ENCODE results near the gene SUDS3.

DNA sequence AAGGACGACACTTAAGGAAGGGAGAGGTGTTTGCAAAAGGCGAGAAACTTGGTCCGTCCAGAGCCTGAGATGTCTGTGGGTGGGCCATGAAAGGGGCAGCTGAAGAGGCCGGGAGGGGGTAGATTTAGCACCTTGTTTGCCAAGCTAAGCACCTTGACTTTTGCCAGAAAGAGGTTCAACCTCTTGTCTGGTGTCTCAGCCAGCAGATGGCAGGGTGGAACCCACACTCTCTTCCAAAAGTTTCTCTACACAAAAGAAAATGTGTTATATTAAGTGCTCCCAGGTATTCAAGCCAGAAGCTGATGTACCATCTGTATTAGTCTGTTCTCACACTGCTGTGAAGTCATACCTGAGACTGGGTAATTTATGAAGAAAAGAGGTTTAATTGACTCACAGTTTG, 69.9 kb downstream of the SUDS3 start:
- TF ChIP-seq, protein P1, sequence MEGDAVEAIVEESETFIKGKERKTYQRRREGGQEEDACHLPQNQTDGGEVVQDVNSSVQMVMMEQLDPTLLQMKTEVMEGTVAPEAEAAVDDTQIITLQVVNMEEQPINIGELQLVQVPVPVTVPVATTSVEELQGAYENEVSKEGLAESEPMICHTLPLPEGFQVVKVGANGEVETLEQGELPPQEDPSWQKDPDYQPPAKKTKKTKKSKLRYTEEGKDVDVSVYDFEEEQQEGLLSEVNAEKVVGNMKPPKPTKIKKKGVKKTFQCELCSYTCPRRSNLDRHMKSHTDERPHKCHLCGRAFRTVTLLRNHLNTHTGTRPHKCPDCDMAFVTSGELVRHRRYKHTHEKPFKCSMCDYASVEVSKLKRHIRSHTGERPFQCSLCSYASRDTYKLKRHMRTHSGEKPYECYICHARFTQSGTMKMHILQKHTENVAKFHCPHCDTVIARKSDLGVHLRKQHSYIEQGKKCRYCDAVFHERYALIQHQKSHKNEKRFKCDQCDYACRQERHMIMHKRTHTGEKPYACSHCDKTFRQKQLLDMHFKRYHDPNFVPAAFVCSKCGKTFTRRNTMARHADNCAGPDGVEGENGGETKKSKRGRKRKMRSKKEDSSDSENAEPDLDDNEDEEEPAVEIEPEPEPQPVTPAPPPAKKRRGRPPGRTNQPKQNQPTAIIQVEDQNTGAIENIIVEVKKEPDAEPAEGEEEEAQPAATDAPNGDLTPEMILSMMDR (conservative IDR thresholded peaks at IDR 0.05), result 0 out of 2 replicates have a peak, but pooled peaks have one; percentile 9
- no peak for TF ChIP-seq ZFX (IDR thresholded peaks at IDR 0.05)

All from C4-2B (cell line).